ENCODE results near the gene ZNF205.

ZNF205 gene

DNA sequence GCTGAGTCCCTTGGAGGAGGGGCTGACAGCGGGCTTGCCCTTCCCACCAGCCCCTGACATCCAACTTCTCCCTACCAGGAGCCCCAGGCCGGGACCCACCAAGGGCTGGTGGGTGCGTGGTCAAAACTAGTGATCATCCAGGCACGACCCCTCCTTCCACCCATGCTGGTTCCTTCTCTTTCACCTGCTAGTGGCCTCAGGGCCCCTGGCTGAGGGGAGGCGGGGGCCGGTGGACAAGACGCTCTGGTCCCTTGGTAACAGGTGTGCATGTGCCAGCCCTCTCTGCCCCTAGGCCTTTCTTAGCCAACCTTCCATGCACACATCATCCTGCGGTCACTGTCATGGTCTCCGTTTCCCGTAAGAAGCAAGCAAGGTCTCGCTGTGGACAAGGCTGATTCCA is 30.8 kb downstream of the ZNF205 start:
- no peak overlapping the region for H3K4me3 ChIP-seq (ENCODE audit: low read depth, low read length)
- no peak for TF ChIP-seq CTCF (IDR thresholded peaks at IDR 0.05; ENCODE audit: borderline replicate concordance, insufficient read depth, low read depth, low read length)

GRCh38 chr16:3143598-3144320 is 31.4 kb downstream of the ZNF205 start:
- TF ChIP-seq CTCF (IDR thresholded peaks at IDR 0.05; ENCODE audit: borderline replicate concordance, insufficient read depth, low read depth, low read length): no peak
- H3K4me3 ChIP-seq (ENCODE audit: low read depth, low read length): no peak overlapping the region

- H3K4me3 ChIP-seq (ENCODE audit: low read depth, low read length): no peak overlapping the region
- no peak for TF ChIP-seq CTCF (IDR thresholded peaks at IDR 0.05; ENCODE audit: borderline replicate concordance, insufficient read depth, low read depth, low read length)
Measured at GRCh38 chr16:3144321-3144983, 32.1 kb downstream of the ZNF205 start.

DNA sequence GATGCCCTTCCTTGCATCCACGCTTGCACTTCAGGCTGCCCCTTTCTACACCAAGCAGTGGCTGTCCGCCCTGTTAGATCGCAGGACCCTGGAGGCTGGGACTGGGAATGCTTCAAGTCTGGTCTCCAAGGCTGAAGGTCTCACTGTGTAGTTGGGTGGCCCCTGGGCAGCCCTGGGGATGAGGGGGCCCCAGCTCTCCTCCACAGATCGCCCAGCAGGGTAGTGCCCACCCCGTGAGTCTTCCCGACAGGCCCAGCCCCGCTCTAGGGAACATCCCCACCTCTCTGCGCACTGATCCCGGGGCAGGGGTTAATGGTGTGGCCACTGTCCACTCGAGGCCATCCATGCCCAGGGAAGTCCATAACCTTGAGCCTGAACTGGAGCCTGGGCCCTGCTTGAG is 32.8 kb downstream of the ZNF205 start:
- no peak overlapping the region for H3K4me3 ChIP-seq (ENCODE audit: low read depth, low read length)
- no peak for TF ChIP-seq CTCF (IDR thresholded peaks at IDR 0.05; ENCODE audit: borderline replicate concordance, insufficient read depth, low read depth, low read length)

DNA sequence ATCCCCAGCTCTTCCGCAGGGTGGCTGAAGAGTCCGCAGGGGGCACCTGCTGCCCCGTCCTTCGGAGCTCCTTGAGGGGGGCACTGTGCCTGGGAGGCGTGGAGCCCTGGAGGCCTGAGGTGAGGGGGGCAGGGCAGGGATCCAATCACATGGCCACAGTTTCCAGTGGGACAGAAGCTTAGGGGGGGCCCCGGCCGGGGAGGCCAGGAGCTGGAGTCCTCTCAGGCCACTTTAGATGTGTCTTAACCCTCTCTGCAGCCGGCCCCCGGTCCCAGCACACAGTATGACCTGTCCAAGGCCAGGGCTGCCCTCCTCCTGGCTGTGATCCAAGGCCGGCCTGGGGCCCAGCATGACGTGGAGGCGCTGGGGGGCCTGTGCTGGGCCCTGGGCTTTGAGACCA is 33.3 kb downstream of the ZNF205 start:
- no peak overlapping the region for H3K4me3 ChIP-seq (ENCODE audit: low read depth, low read length)
- no peak for TF ChIP-seq CTCF (IDR thresholded peaks at IDR 0.05; ENCODE audit: borderline replicate concordance, insufficient read depth, low read depth, low read length)

- no peak for TF ChIP-seq CTCF (IDR thresholded peaks at IDR 0.05; ENCODE audit: borderline replicate concordance, insufficient read depth, low read depth, low read length)
- no peak overlapping the region for H3K4me3 ChIP-seq (ENCODE audit: low read depth, low read length)
Measured at GRCh38 chr16:3147046-3147756, 34.8 kb downstream of the ZNF205 start.

Data from GM12875 (cell line).